ENCODE results near the gene GIMAP2. TPM values are rescaled to one million over a fixed set of nuclear protein-coding genes. Genes with fewer than 3 reads are reported as not detected.

Gene GIMAP2
- total RNA-seq, 4 donors from 2014 or later: 6.7 to 32.4 (median 10.4) TPM

Other genes with a start within 250 kb of the GIMAP2 start
- 10 to 100 TPM in 3 of 4 donors, 1 to 10 TPM in 1; 7.5 to 34.5 (median 20.0) TPM for gene GIMAP8, start 235.1 kb upstream of the GIMAP2 start, total RNA-seq
- 10 to 100 TPM; 12.4 to 35.2 (median 24.0) TPM for gene GIMAP7, start 170.8 kb upstream of the GIMAP2 start, total RNA-seq
- gene GIMAP4, start 118.3 kb upstream of the GIMAP2 start, total RNA-seq: 10 to 100 TPM; 22.1 to 78.6 (median 41.3) TPM
- 10 to 100 TPM; 17.7 to 73.6 (median 45.0) TPM for gene GIMAP6, start 53.3 kb upstream of the GIMAP2 start, total RNA-seq
- 10 to 100 TPM in 2 of 4 donors, 1 to 10 TPM in 2; 6.7 to 23.6 (median 9.6) TPM for gene GIMAP1, start 30.9 kb downstream of the GIMAP2 start, total RNA-seq
- gene GIMAP5, start 51.7 kb downstream of the GIMAP2 start, total RNA-seq: 10 to 100 TPM; 25.3 to 80.6 (median 39.0) TPM
- 10 to 100 TPM; 10.4 to 36.0 (median 18.9) TPM for gene TMEM176B, start 114.7 kb downstream of the GIMAP2 start, total RNA-seq
- gene TMEM176A, start 115.1 kb downstream of the GIMAP2 start, total RNA-seq: 10 to 100 TPM in 2 of 4 donors, 1 to 10 TPM in 2; 3.7 to 34.0 (median 14.7) TPM
- gene AOC1, start 166.8 kb downstream of the GIMAP2 start, total RNA-seq: under 1 TPM in 2 of 4 donors, not detected in 2; 0.22 to 0.71 TPM